Epithelial cell of proximal tubule (primary cell): ENCODE results near the gene PTPRD. TPM values are rescaled to one million over a fixed set of nuclear protein-coding genes. Genes with fewer than 3 reads are reported as not detected.

ENCODE experiments used
- DNase-seq: peaks from one replicate; pipeline ENCODE4 v3.0.0-alpha.2; 2011; ENCODE audit warnings: low read depth
- H3K4me3 ChIP-seq: 2 replicates; pipeline ENCODE4 v1.5.1; 2011; ENCODE audit warnings: low read depth, mild to moderate bottlenecking, low read length
- total RNA-seq: library from RNA; depleted of rRNA; stranded (reverse); fragments of >200 nt; gene quantifications from 2 replicates; pipeline ENCODE4 v1.2.3, GENCODE V29; 2015
- TF ChIP-seq, protein P1 (sequence below): conservative IDR thresholded peaks from 2 replicates; pipeline ENCODE4 v1.5.1; 2012; ENCODE audit warnings: low read depth, mild to moderate bottlenecking, low read length

PTPRD gene
- total RNA-seq, 1 donor from 2014 or later, result 3.2 TPM

DNA sequence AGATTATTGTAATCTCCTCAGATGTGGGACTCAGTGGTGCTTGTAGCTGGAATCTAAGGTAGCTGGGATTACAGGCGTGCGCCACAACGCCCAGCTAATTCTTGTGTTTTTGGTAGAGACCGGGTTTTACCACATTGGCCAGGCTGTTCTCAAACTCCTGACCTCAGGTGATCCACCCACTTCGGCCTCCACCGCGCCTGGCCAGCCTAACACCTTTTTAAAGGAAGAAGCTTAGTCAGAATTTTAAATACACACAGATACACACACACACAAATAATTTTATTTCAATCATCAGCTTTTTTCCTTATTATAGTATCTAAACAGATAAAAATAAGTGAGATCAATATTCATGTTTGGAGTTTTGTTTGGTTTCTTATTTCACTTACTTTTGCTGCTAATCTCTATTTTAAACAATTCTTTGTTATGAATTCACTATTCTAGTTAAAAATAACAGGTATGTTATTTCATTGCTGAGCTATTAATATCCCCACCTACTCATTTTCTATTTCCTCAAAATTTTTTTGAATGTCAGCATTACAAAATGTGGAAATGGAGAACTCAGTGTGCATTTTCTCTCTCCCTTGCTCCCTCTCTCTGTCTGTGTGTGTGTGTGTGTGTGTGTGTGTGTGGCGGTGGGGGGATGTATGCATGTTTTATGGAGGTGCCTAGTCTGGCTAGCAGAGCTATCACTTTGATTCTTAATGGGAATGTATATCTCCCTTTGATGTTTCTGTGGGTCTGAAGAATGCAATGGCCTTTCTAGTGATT, 1852.6 kb downstream of the PTPRD start:
- TF ChIP-seq, protein P1, sequence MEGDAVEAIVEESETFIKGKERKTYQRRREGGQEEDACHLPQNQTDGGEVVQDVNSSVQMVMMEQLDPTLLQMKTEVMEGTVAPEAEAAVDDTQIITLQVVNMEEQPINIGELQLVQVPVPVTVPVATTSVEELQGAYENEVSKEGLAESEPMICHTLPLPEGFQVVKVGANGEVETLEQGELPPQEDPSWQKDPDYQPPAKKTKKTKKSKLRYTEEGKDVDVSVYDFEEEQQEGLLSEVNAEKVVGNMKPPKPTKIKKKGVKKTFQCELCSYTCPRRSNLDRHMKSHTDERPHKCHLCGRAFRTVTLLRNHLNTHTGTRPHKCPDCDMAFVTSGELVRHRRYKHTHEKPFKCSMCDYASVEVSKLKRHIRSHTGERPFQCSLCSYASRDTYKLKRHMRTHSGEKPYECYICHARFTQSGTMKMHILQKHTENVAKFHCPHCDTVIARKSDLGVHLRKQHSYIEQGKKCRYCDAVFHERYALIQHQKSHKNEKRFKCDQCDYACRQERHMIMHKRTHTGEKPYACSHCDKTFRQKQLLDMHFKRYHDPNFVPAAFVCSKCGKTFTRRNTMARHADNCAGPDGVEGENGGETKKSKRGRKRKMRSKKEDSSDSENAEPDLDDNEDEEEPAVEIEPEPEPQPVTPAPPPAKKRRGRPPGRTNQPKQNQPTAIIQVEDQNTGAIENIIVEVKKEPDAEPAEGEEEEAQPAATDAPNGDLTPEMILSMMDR, result no peak
- DNase-seq, result no peak
- no peak overlapping the region for H3K4me3 ChIP-seq

DNA sequence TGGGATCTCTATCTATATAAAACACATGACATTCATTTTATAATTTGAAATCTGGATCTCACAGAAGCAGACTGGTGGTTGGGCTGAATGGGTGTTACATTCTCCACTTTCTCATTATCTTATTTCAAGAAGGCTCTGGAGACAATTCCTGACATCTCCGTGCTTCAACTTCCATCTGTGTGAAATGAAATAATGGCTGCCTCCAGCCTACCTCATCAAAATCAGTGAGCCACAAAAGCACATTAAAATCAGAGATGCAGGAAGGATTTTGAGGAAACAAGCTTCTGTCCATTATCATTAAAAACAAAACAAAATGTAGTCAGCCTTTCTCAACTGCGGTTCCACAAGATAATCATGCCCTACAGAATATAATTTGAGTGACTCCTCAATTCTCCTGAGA, 1854.9 kb downstream of the PTPRD start:
- H3K4me3 ChIP-seq, result no peak overlapping the region
- DNase-seq, result no peak
- TF ChIP-seq, protein P1, result no peak

DNA sequence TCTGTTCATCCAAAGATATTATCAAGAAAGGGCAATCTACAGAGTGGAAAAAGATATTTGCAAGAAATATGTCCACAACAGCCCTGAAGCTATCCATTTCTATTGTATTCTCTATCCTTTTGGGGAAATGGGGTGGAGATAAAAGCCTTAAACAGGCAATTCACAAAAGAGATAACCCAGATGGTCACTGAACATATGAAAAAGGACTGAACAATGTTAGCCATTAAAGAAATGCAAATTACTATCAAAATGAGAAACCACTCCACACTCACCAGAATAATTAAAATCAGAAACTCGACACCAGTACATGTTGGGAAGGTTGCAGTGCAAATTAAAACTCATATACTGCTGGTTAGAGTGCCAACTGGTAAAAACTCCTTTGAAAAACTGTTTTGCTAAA, 1858.1 kb downstream of the PTPRD start:
- TF ChIP-seq, protein P1, result no peak
- no peak for DNase-seq
- no peak overlapping the region for H3K4me3 ChIP-seq

DNA sequence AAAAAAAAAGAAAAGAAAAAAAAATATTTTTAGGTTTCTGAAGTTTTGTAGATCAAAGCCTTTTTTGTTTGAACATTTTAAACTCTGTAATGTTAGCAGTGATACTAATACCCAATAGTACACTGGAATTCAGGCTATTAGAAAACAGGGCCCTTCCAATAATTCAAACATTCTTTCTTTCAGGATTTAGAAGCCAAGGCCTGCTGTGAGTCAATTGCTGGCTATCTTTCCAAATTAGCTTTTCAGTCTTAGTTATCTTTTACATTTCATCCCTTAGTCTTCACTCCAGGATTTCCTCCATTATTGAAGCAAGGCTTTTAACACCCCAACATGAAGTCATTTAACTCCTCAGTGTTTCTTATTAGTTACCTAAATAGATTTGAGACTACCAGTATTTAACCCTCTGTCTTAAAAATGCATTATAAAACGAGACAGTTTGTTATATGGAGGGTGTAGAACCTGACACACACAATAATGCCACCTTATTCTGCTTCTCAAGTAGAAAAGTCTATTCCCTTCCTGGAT, 1861.3 kb downstream of the PTPRD start:
- no peak overlapping the region for H3K4me3 ChIP-seq
- no peak for DNase-seq
- TF ChIP-seq, protein P1, result no peak

DNA sequence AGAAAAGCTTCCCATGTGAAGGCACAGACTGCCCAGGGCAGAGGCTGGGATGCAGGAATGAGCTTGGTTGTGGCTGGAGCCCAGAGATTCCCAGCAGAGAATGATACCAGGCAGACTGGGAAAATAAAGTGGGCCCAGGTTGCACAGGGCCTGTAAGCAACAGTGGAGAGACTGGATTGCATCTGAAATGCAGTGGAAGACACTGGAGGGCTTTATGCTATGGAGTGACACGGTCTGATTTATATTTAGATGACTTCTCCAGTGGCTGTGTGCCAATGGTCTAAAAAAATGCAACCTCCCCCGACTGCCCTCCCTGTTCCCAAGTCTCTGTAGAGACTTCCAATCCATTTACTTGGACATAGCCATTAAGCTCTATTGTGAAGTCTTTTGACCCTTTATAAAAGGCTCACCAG, 1862.2 kb downstream of the PTPRD start:
- no peak for DNase-seq
- H3K4me3 ChIP-seq, result no peak overlapping the region
- TF ChIP-seq, protein P1, result no peak

DNA sequence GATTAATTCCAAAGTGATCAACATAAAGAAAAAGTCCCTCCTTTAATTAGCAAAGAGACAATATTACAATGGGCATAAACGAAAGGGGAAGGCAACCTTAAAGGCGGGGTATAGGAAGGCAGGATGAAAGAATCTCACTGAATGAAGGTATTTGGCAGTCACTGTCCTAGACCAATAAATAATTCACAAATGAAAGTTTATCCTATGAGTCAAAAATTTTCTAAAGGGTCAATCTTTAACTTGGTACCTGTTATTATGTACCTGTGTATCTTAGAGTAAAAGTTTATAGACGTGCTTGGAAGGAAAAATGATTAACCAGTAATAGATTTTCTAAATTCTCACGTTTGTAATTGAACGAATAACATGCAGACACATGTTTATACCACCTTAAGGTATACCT, 1867.5 kb downstream of the PTPRD start:
- H3K4me3 ChIP-seq, result no peak overlapping the region
- DNase-seq, result no peak
- TF ChIP-seq, protein P1, result no peak

DNA sequence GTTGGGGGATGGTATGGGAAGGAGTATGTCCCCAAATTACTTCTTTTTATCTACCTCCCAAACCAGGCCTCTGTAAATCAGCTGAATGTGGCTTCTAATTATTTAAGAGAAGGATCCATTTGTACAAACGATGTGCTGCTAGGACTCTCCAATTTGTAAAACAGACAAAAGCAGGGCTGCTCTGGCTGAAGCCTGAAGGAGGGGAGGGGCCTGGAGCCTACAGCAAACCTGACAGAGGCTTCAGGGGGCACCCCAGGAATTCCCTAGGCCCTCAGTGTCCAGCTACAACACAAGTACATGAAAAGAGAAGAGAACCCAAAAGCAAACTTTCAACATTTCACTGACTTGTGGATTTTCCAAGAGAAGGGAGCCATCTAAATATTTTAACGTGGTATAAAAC, 1873.9 kb downstream of the PTPRD start:
- no peak for DNase-seq
- TF ChIP-seq, protein P1, result no peak
- H3K4me3 ChIP-seq, result no peak overlapping the region
